Smooth muscle cell (in vitro differentiated cells): Measurements from ENCODE around the gene DOK5. TPM values are rescaled to one million over a fixed set of nuclear protein-coding genes. Genes with fewer than 3 reads are reported as not detected.

Experiments
- DNase-seq: peaks from one replicate; lab custom pipeline; 2025; ENCODE audit not compliant: unreplicated experiment; lab: John Stamatoyannopoulos, UW
- H2AFZ ChIP-seq: fragments of 200-600 bp; sonication (generic); 2 replicates; pipeline ENCODE4 v1.6.0; 2016; ENCODE audit warnings: antibody characterized with exemption, low read depth, mild to moderate bottlenecking
- H3F3A ChIP-seq: fragments of 200-600 bp; sonication (generic); 2 replicates; pipeline ENCODE4 v1.6.0; 2017; ENCODE audit warnings: antibody characterized with exemption, low read depth
- H3K27ac ChIP-seq: fragments of 200-600 bp; sonication (generic); 2 replicates; pipeline ENCODE4 v1.5.1; 2016; ENCODE audit warnings: low read depth, mild to moderate bottlenecking
- H3K27me3 ChIP-seq: fragments of 200-600 bp; sonication (generic); 2 replicates; pipeline ENCODE4 v1.6.1; 2016; ENCODE audit warnings: low read depth, mild to moderate bottlenecking
- H3K36me3 ChIP-seq: fragments of 200-600 bp; sonication (generic); 2 replicates; pipeline ENCODE4 v1.5.1; 2016; ENCODE audit warnings: low read depth
- H3K4me1 ChIP-seq: fragments of 200-600 bp; sonication (generic); 2 replicates; pipeline ENCODE4 v1.5.1; 2016; ENCODE audit warnings: low read depth
- H3K4me2 ChIP-seq: fragments of 200-600 bp; sonication (generic); 2 replicates; pipeline ENCODE4 v1.6.0; 2016; ENCODE audit warnings: mild to moderate bottlenecking
- H3K4me3 ChIP-seq: fragments of 200-600 bp; sonication (generic); 2 replicates; pipeline ENCODE4 v1.5.1; 2016; ENCODE audit warnings: mild to moderate bottlenecking
- H3K79me2 ChIP-seq: fragments of 200-600 bp; sonication (generic); 2 replicates; pipeline ENCODE4 v1.6.0; 2016; ENCODE audit warnings: low read depth, mild to moderate bottlenecking
- H3K9ac ChIP-seq: fragments of 200-600 bp; sonication (generic); 2 replicates; pipeline ENCODE4 v1.6.0; 2016; ENCODE audit warnings: low read depth
- H3K9me3 ChIP-seq: fragments of 200-600 bp; sonication (generic); replicated peaks from 2 replicates; pipeline ENCODE4 v1.5.1; 2016; ENCODE audit warnings: low read depth
- H4K20me1 ChIP-seq: fragments of 200-600 bp; sonication (generic); 2 replicates; pipeline ENCODE4 v1.6.0; 2016; ENCODE audit warnings: low read depth
- WGBS: methylation state at CpG from one replicate; pipeline ENCODE4 v1.1.7; 2016; ENCODE audit warnings: low lambda C conversion rate; 5-methylcytosine and 5-hydroxymethylcytosine counted together
- polyA plus RNA-seq: library from polyadenylated mRNA; unstranded; fragments of >200 nt; fragmentation: Nextera tagmentation; extraction: Ambion mirVana; gene quantifications from 2 replicates; pipeline ENCODE4 v1.2.1, GENCODE V29; 2016
- total RNA-seq: library from RNA; depleted of rRNA; stranded (reverse); fragments of >200 nt; gene quantifications from 2 replicates; pipeline ENCODE4 v1.2.3, GENCODE V29; 2014
- TF ChIP-seq, protein P1 (sequence below): fragments of 200-600 bp; sonication (generic); IDR thresholded peaks from 2 replicates; pipeline ENCODE4 v1.5.1; 2017; ENCODE audit warnings: borderline replicate concordance, mild to moderate bottlenecking, antibody characterized with exemption; ENCODE audit not compliant: insufficient read depth, poor library complexity, severe bottlenecking

The DOK5 gene
- total and polyA plus RNA-seq, 2 experiments from 2014 or later: 7.7 to 10.4 TPM

GRCh38 chr20:54611708-54612412 lies 136.5 kb downstream of the DOK5 start:
- Histone ChIP-seq H4K20me1 (no peaks in the 10 kb centered on the region), H3K27me3 (no peaks in the 10 kb centered on the region), H2AFZ (no peak overlapping the region), H3K36me3 (no peaks in the 10 kb centered on the region), H3K27ac (peak overlapping the region; percentile 32), H3K79me2 (no peaks in the 10 kb centered on the region), H3K9ac (no peak overlapping the region), H3K4me3 (no peak overlapping the region), H3K4me1 (no peaks in the 10 kb centered on the region), H3K4me2 (no peak overlapping the region), H3F3A (no peaks in the 10 kb centered on the region), H3K9me3 (no peaks in the 10 kb centered on the region)
- WGBS: 59% methylated on average over 10 of the region's 10 CpGs
- TF ChIP-seq, protein P1, sequence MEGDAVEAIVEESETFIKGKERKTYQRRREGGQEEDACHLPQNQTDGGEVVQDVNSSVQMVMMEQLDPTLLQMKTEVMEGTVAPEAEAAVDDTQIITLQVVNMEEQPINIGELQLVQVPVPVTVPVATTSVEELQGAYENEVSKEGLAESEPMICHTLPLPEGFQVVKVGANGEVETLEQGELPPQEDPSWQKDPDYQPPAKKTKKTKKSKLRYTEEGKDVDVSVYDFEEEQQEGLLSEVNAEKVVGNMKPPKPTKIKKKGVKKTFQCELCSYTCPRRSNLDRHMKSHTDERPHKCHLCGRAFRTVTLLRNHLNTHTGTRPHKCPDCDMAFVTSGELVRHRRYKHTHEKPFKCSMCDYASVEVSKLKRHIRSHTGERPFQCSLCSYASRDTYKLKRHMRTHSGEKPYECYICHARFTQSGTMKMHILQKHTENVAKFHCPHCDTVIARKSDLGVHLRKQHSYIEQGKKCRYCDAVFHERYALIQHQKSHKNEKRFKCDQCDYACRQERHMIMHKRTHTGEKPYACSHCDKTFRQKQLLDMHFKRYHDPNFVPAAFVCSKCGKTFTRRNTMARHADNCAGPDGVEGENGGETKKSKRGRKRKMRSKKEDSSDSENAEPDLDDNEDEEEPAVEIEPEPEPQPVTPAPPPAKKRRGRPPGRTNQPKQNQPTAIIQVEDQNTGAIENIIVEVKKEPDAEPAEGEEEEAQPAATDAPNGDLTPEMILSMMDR: no peak
- DNase-seq: no peak

GRCh38 chr20:54618412-54618811 lies 143.0 kb downstream of the DOK5 start:
- H3K79me2 ChIP-seq: no peaks in the 10 kb centered on the region
- WGBS: 93% methylated on average over 6 of the region's 6 CpGs
- H3K27me3 ChIP-seq: no peaks in the 10 kb centered on the region
- no peaks in the 10 kb centered on the region for H3K4me1 ChIP-seq
- no peak overlapping the region for H3K27ac ChIP-seq
- H3K4me2 ChIP-seq: no peak overlapping the region
- H3F3A ChIP-seq: no peaks in the 10 kb centered on the region
- no peak overlapping the region for H3K4me3 ChIP-seq
- no peak overlapping the region for H3K9ac ChIP-seq
- H4K20me1 ChIP-seq: no peaks in the 10 kb centered on the region
- H2AFZ ChIP-seq: no peak overlapping the region
- H3K36me3 ChIP-seq: no peaks in the 10 kb centered on the region
- no peak for DNase-seq
- H3K9me3 ChIP-seq: no peaks in the 10 kb centered on the region
- TF ChIP-seq, protein P1: no peak

GRCh38 chr20:54619181-54619580 lies 143.8 kb downstream of the DOK5 start:
- DNase-seq: no peak
- Histone ChIP-seq H3F3A (no peaks in the 10 kb centered on the region), H3K27ac (no peak overlapping the region), H3K9ac (no peak overlapping the region), H3K4me3 (no peak overlapping the region), H2AFZ (no peak overlapping the region), H3K27me3 (no peaks in the 10 kb centered on the region), H3K9me3 (no peaks in the 10 kb centered on the region), H4K20me1 (no peaks in the 10 kb centered on the region), H3K4me1 (peaks cover 2% of the 10 kb centered on the region), H3K79me2 (no peaks in the 10 kb centered on the region), H3K36me3 (no peaks in the 10 kb centered on the region), H3K4me2 (no peak overlapping the region)
- WGBS: 70% methylated on average over 7 of the region's 7 CpGs
- TF ChIP-seq, protein P1: no peak

- Histone ChIP-seq H3F3A (no peaks in the 10 kb centered on the region), H3K9me3 (no peaks in the 10 kb centered on the region), H4K20me1 (no peaks in the 10 kb centered on the region), H3K36me3 (no peaks in the 10 kb centered on the region), H3K4me2 (no peak overlapping the region), H3K27ac (no peak overlapping the region), H3K4me3 (no peak overlapping the region), H3K4me1 (peaks cover 4% of the 10 kb centered on the region), H3K79me2 (no peaks in the 10 kb centered on the region), H3K27me3 (no peaks in the 10 kb centered on the region), H3K9ac (no peak overlapping the region), H2AFZ (no peak overlapping the region)
- DNase-seq: no peak
- 96% methylated on average over 3 of the region's 3 CpGs for WGBS
- TF ChIP-seq, protein P1: no peak
Observed at GRCh38 chr20:54619682-54620081, 144.3 kb downstream of the DOK5 start.
